Stimulated activated CD8-positive, alpha-beta memory T cell treated with anti-CD3 and anti-CD28 coated beads, Interleukin-7, amount 100 ng/mL, for 1 hour (primary cell): ENCODE results near the gene SYNGR4.
A peak's percentile ranks its signal among the peaks of the same experiment; 100 is the strongest.
"Not testable (repeated sequence)": the region's sequence is repeated elsewhere in the genome, so short reads cannot be mapped to it uniquely, and the experiment has no call there.

Experiments used
- DNase-seq, 2 donors: peaks; one replicate each; pipeline ENCODE4 v3.0.0-alpha.2; 2020; ENCODE audit warnings: low read depth in 2 of 2

The SYNGR4 gene

GRCh38 chr19:48371367-48371766 lies 7.2 kb downstream of the SYNGR4 start:
- DNase-seq = no peak

DNA sequence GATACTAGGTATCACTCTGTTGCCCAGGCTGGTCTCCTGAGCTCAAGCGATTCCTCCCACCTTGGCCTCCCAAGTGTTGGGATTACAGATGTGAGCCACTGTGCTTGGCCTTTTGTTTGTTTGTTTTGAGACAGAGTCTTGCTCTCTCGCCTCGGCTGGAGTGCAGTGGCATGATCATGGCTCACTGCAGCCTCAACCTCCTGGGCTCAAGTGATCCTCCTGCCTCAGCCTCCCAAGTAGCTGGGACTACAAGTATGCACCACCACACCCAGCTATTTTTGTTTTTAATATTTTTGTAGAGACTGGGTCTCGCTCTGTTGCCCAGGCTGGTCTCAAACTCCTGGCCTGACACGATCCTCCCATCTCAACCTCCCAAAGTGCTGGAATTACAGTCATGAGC lies 7.6 kb downstream of the SYNGR4 start:
- DNase-seq = not testable (repeated sequence)

DNA sequence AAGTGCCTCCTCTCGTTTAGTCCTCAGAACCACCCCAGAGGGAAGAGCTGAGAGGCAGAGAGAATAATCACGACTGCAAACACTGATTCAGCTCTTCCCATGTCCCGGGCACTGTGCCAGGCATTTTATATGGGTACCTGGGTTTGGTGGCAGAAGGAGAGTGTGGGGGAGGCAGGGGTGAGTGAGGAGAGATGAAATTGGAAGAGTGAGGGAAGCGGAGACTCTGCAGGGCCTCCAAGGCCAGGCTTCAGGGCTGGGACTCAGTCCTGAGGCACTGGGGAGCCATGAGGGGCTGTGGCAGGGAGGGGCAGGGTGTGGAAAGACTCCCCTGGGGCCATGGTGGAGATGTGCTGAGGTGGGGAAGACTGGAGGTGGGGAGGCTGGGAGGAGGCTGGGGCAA lies 8.7 kb downstream of the SYNGR4 start:
- no peak for DNase-seq

GRCh38 chr19:48373567-48373966 lies 9.4 kb downstream of the SYNGR4 start:
- DNase-seq = no peak

DNA sequence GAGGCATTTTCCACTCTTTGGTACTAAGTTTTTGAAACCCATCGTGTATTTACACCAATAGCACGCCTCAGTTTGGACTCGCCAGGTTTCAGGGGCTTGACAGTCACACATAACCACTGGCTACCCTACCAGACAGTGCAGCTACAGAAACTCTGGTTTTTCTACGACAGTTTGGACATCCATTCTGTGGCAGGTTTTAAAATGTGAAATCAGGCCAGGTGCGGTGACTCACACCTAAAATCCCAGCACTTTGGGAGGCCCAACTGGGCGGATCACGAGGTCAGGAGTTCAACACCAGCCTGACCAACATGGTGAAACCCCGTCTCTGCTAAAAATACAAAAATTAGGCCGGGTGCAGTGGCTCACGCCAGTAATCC lies 14.0 kb downstream of the SYNGR4 start:
- DNase-seq = no peak

DNA sequence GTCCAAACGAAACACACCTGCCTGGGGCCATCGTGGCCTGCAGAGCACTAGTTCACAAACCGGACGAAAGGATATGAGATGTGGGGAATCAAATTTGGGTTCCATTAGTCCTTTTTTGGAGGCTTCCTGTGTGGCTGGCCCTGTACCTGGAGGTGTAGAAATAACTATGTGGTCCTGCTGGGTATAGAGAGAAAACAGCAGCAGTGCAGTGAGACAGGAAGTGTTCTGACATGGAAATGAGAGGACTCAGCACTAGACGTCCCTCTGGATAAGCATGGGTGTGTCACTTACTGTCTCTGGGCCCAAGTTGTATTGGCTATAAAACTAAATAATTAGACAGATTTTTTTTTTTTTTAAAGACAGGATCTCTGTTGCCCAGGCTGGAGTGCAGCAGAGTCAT lies 14.9 kb downstream of the SYNGR4 start:
- DNase-seq = no peak

DNA sequence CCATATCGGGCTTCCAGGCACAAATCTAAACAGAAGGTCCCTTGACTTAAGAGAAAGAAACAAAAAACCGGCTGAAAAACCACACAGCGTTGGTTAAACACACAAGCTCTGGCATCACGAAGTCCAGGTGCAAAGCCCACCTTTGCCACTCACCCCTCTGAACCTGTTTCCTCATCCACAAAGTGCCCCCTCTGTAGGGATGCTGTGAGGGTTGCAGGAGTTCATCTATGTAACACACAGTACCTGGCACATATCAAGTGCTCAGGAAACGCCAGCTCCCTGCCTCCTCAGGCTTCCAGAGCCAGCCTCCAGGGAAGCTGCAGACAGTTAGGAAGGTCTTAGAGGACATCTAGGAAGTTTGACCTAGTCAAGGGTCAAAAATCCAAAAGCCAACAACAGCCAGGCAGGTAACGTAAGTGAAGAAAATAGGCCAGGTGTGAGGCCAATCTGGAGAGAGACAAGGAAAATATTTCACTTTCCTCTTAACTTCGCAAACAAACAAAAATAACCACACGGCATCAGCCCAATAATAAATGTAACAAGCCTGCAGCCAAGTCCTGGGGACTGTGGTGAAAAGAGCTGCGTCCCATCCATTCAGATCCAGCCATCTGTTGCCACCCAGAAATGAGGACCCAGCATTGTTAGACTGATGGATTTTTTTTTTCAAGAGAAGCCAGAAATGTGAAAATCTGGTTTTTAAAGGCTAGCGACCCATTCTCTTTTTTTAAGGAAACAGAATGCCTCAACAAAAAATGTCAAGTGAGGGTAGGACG lies 17.2 kb downstream of the SYNGR4 start:
- no peak for DNase-seq

GRCh38 chr19:48382286-48382685 lies 18.1 kb downstream of the SYNGR4 start:
- DNase-seq = no peak

GRCh38 chr19:48385461-48386087 lies 21.4 kb downstream of the SYNGR4 start:
- no peak for DNase-seq

DNA sequence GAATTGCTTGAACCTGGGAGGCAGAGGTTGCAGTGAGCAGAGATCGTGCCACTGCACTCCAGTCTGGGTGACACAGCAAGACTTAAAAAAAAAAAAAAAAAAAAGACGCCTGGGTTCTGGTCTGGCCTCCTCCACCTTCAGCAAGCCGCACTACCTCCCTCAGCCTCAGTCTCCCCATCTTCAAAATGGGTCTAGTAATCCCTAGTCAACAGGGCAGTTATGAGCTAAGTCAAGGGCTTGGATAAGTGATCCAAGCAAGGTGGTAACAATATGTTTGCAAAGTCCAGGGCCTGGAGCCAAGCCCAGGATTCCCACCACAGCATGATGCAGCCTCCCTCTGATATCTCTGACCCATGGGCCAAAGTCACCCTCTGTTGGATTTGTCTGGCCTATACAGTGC lies 22.8 kb downstream of the SYNGR4 start:
- DNase-seq = no peak

DNA sequence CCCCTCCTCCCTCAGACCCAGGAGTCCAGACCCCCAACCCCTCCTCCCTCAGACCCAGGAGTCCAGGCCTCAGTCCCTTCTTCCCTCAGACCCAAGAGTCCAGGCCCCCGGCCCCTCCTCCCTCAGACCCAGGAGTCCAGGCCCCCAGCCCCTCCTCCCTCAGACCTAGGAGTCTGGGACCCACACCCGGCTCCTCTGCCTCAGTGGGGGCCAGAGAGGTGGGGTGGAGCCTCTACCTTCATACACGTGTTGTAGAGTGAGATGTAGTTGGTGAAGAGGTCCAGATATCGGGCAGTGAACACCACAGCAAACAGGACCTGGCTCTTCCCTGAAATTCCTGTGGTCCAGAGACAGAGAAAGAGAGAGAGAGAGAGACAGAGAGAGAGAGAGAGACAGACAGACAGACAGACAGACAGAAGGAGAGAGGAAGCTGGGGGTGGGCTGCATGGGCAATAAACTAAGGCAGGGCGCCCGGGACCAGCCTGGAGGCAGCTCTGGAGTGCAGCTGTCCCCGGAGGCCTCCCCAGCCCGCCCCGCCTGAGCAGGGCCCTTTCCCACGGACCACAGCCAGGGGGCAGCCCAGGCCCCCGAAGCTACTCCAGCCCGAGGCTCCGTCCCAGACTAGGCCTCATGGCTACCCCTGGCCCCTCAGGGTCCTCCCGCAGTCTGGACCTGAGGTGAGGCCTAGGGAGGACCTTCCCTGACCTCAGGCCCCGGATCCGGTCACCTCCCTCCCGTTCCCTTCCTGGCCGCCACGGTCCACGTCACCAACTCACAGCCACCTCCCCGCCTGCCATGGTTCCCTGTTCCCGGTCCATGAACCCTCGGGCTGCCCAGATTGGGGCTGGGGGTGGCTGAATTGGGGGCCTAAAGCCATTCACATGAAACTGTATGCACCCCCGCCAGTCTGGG lies 26.3 kb downstream of the SYNGR4 start:
- no peak for DNase-seq

- peak; percentile 48 to 53 for DNase-seq
Observed at GRCh38 chr19:48391100-48392005, 27.2 kb downstream of the SYNGR4 start, which contains the start of gene KDELR1. Gene KDELR1, minus strand, starts transcription at chr19:48391551. Its CDS starts 193 bp downstream, at chr19:48391358.

GRCh38 chr19:48392006-48392344 lies 27.8 kb downstream of the SYNGR4 start:
- not testable (repeated sequence) for DNase-seq

DNA sequence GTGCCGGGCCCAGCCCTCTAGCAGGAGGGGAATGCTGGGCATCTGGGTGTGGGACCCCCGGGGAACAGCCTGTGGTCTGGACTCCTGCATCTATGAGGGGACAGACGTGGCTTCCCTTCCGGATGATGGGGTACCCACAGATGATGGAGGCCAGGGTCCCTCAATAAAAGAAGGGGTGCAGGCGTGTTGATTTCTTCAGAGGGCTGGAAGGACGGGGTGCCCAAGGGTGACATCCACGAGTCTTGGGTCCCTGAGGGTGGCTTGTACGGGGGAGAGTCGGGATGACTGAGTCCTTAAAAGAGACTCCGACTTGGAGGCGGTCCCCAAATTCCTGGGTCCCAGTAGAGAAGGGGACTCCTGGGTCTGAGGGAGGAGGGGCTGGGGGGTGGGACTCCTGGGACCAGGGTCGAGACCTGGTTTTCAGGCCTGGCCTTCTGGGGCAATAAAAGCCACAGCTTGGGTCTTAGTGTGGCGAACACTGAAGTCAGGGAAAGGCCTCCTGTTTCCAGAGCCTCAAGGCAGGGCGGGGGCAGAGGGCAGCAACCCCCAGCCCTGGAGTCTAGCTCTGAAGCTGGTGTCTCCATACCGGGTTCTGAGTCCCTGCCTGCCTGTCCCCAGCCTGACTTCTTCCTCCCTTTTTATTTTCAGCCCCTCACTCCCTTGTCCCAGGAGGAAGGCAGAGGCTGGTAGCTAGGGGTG lies 28.8 kb downstream of the SYNGR4 start:
- no peak for DNase-seq

- DNase-seq = no peak
Observed at GRCh38 chr19:48393559-48394330, 29.6 kb downstream of the SYNGR4 start, which contains the start of gene GRIN2D. Gene GRIN2D, plus strand, starts transcription at chr19:48393668. Its CDS starts 4,725 bp downstream, at chr19:48398393.

DNA sequence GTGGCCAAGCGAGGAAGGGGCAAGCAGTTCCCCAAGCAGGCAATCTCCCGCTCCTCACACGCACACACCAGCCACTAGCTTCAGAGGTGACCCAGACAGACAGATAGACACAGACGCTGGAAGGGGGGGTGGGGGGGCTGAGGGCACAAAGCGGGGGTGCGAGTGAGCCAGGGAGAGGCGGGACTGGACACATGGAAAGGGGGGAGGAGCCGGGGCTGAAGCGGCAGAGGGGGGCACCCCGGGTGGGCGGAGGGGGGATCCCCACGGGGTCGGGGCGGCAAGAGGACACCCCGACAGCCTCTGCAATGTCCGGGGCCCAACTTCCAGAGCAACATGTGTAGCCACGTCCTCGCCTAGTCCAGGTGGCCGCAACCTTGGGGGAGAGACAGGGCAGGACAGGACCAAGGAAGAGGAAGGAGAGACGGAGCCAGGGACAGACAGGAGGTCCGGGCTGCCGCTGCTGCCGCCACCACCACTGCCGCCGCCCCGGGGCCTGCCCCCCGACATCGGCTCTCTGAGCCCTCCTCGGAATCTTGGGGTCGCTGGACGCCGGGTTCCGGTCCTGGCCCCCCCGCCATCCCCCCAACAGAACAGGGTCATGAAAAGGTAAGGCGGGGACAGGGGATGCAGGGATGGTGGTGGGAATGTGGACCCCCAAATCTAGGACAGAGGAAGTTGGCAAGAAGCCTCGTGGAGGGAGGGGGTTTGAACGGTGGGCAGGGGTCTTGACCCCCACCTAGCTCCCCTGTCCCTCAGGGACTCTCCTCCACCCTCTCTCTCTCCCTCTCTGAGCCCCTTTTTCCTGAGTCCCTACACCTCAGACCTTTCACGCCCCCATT lies 30.4 kb downstream of the SYNGR4 start:
- DNase-seq = no peak

- DNase-seq = no peak
Observed at GRCh38 chr19:48395170-48395455, 30.9 kb downstream of the SYNGR4 start.

- no peak for DNase-seq
Observed at GRCh38 chr19:48395499-48395898, 31.3 kb downstream of the SYNGR4 start.
